Osteocyte (in vitro differentiated cells): Measurements from ENCODE around the gene SIRPB2. TPM values are rescaled to one million over a fixed set of nuclear protein-coding genes. Genes with fewer than 3 reads are reported as not detected.

Experiments used
- DNase-seq: peaks from one replicate; pipeline ENCODE4 v3.0.0; 2021; ENCODE audit warnings: mixed read lengths; ENCODE audit not compliant: unreplicated experiment; ENCODE audit errors: extremely low spot score
- H3K27ac Mint-ChIP-seq: one replicate; pipeline ENCODE4 v1.8.0; 2021; ENCODE audit warnings: mild to moderate bottlenecking, mixed read lengths; ENCODE audit not compliant: unreplicated experiment
- H3K27me3 Mint-ChIP-seq: one replicate; pipeline ENCODE4 v1.8.0; 2021; ENCODE audit warnings: mixed read lengths; ENCODE audit not compliant: unreplicated experiment
- H3K36me3 Mint-ChIP-seq: one replicate; pipeline ENCODE4 v1.8.0; 2021; ENCODE audit warnings: mixed read lengths; ENCODE audit not compliant: unreplicated experiment
- H3K4me1 Mint-ChIP-seq: one replicate; pipeline ENCODE4 v1.8.0; 2021; ENCODE audit warnings: mixed read lengths; ENCODE audit not compliant: unreplicated experiment
- H3K4me3 Mint-ChIP-seq: one replicate; pipeline ENCODE4 v1.8.0; 2021; ENCODE audit warnings: mild to moderate bottlenecking, moderate library complexity, mixed read lengths; ENCODE audit not compliant: unreplicated experiment
- H3K9me3 Mint-ChIP-seq: one replicate; pipeline ENCODE4 v1.8.0; 2021; ENCODE audit warnings: mixed read lengths; ENCODE audit not compliant: unreplicated experiment
- total RNA-seq: library from RNA; stranded (reverse); gene quantifications from 2 replicates; pipeline ENCODE4 v1.2.1, GENCODE V29; 2021
- TF ChIP-seq, protein P1 (sequence below): fragments of 200-600 bp; sonication (generic); IDR thresholded peaks from 2 replicates; pipeline ENCODE4 v1.5.0; 2021; ENCODE audit warnings: antibody characterized with exemption, mild to moderate bottlenecking, moderate library complexity

The SIRPB2 gene
- total RNA-seq, 1 donor from 2014 or later, result not detected

DNA sequence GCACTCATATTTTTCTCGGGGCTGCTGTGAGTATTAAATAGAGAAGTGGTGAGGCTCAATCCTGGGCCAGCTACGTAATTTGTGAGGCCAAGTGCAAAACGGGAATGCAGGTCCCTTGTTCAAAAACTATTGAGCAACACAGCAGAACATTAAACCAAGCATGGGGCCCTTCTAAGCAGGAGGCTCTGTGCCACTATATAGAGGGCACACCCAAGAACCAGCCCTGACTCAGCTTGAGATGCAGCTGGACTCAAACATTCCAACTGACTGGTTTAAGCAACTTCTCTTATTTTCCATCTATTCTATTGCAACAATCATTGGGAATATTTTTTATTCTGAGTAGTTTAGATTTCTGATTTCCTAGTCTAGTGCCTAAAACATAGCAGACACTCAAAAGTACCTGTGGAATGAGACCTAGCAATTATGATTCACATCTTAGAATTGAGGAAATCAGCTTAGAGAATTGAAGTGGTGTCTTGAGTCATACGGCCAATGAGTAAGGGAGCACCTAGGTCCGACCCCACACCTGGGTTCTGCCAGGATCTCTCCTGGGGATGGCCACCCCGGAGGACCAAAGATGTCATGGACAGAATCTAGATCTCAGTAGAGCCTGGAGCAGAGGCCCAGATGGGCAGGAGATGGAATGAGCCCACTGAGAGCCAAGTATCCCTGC, 1.3 kb downstream of the SIRPB2 start:
- no peak for DNase-seq
- Mint-ChIP-seq H3K27ac (no peak overlapping the region), H3K36me3 (no peaks in the 10 kb centered on the region), H3K27me3 (peaks cover 56% of the 10 kb centered on the region), H3K4me1 (no peaks in the 10 kb centered on the region), H3K4me3 (no peak overlapping the region), H3K9me3 (no peaks in the 10 kb centered on the region)
- TF ChIP-seq, protein P1, sequence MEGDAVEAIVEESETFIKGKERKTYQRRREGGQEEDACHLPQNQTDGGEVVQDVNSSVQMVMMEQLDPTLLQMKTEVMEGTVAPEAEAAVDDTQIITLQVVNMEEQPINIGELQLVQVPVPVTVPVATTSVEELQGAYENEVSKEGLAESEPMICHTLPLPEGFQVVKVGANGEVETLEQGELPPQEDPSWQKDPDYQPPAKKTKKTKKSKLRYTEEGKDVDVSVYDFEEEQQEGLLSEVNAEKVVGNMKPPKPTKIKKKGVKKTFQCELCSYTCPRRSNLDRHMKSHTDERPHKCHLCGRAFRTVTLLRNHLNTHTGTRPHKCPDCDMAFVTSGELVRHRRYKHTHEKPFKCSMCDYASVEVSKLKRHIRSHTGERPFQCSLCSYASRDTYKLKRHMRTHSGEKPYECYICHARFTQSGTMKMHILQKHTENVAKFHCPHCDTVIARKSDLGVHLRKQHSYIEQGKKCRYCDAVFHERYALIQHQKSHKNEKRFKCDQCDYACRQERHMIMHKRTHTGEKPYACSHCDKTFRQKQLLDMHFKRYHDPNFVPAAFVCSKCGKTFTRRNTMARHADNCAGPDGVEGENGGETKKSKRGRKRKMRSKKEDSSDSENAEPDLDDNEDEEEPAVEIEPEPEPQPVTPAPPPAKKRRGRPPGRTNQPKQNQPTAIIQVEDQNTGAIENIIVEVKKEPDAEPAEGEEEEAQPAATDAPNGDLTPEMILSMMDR, result no peak

DNA sequence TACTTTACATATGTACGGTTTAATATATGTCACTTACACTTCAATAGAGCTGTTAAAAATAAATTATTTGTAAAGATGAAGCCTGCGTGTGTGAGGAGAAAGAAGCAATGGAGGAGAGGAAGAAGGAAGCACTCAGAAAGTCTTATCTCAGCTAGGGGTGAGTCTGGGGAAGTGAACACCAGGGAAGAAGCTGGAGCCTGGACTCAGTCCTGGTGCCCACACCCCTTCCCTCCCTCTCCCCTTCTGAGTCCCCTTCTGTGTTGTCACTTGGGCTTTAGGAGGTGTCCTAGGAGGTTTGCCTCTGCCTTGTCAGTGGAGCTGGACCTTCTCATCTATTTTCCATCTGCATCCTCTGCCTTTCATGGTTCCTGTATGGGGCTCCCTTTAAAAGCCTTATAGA, 1.9 kb downstream of the SIRPB2 start:
- Mint-ChIP-seq H3K27ac (no peak overlapping the region), H3K4me1 (no peaks in the 10 kb centered on the region), H3K4me3 (no peak overlapping the region), H3K9me3 (no peaks in the 10 kb centered on the region), H3K36me3 (no peaks in the 10 kb centered on the region), H3K27me3 (peaks cover 58% of the 10 kb centered on the region)
- TF ChIP-seq, protein P1, result no peak
- DNase-seq, result no peak

DNA sequence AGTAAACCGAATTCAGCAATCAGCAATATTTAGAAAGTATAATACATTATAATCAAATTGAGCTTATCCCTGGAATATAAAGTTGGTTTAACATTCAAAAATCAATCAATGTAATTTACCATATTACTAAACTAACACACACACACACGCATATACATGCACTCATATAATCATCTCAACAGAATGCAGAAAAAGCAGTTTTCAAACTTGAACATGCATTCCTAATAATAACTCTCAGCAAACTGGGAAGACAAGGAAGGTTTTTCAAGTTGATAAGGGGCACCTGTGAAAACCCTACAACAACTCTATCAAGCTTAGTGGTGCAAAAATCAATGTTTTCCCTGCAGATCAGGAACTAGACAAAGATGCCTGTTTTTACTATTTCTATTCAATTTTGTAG, 4.7 kb downstream of the SIRPB2 start:
- DNase-seq, result no peak
- no peaks in the 10 kb centered on the region for H3K9me3 Mint-ChIP-seq
- no peak overlapping the region for H3K27ac Mint-ChIP-seq
- H3K4me3 Mint-ChIP-seq, result no peak overlapping the region
- H3K36me3 Mint-ChIP-seq, result no peaks in the 10 kb centered on the region
- TF ChIP-seq, protein P1, result no peak
- no peaks in the 10 kb centered on the region for H3K4me1 Mint-ChIP-seq
- H3K27me3 Mint-ChIP-seq, result peaks cover 51% of the 10 kb centered on the region

DNA sequence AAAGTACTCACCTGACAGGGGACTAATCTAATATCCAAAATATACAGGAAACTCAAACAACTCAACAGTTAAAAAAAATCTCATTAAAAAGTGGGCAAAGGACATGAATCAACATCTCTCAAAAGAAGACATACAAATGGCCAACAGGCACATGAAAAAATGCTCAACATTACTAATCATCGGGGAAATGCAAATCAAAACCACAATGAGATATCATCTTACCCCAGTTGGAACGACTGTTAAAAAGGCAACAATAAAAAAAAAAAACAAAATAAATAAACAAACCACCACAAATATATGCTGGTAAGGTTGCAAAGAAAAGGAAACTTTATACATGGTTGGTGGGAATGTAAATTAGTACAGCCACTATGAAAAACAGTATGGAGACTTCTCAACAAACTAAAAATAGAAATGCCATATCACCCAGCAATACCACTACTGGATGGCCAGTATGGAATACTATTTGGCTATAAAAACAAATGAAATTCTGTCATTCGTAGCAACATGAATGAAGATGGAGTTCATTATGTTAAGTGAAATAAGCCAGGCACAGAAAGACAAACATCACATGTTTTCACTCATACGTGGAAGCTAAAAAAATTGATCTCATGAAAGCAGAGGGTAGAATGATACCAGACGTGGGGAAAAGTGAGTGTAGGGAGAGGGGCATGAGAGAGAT, 6.6 kb downstream of the SIRPB2 start:
- Mint-ChIP-seq H3K27me3 (peaks cover 49% of the 10 kb centered on the region), H3K9me3 (no peaks in the 10 kb centered on the region), H3K27ac (no peak overlapping the region), H3K4me3 (no peak overlapping the region), H3K4me1 (no peaks in the 10 kb centered on the region), H3K36me3 (no peaks in the 10 kb centered on the region)
- TF ChIP-seq, protein P1, result no peak
- DNase-seq, result no peak

DNA sequence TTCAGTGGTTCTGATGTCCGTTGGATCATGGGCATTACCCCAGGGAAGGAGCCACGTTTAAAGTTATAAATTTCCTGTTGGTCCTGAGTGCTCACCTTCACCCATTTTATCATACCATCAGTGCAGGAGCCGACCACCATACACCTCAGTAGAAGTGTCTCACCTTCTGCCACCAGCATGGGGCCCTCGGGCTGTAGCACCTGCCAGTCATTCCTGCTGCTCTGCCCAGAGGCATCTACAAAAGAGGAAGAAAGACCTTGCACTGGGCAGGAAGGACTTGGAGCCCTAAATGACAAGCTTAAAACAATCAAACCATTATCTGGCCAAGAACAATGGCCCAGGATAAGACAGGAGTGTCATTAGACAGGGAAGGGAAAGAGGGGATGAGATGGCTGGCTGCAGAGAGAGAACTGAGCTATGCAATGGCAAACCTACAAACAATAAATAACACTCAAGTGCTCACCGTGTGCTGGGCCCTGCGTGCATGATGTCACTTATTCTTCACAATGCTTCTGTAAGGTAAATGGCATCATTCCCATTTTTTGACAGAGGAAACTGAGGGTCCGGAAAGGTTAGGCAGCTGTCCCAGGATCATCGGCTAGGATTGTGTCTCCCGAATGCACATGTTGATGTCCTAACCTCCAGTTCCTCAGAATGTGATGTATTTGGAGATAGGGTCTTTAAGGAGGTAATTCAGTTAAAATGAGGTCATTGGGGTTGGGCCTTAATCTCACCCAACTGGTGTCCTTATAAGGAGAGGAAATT, 11.2 kb downstream of the SIRPB2 start:
- peaks cover 19% of the 10 kb centered on the region for H3K27me3 Mint-ChIP-seq
- H3K4me1 Mint-ChIP-seq, result peaks cover 5% of the 10 kb centered on the region
- H3K27ac Mint-ChIP-seq, result no peak overlapping the region
- H3K9me3 Mint-ChIP-seq, result no peaks in the 10 kb centered on the region
- H3K36me3 Mint-ChIP-seq, result no peaks in the 10 kb centered on the region
- H3K4me3 Mint-ChIP-seq, result no peak overlapping the region
- DNase-seq, result no peak
- TF ChIP-seq, protein P1, result no peak
